H1 (cell line): ENCODE data around the gene ZNF385C.

ENCODE experiments used
- CEBPB ChIP-seq: IDR thresholded peaks from 2 replicates; pipeline ENCODE4 v1.6.1; 2012; ENCODE audit warnings: low read depth, low read length
- CTCF ChIP-seq, 3 experiments: IDR thresholded peaks; 1 replicate in 2 of 3; 2 replicates in 1 of 3; pipeline versions ENCODE4 v1.5.1 to v1.6.1; 2011; ENCODE audit warnings: low read length in 3 of 3, mild to moderate bottlenecking in 3 of 3, inconsistent platforms in 2 of 3, low read depth in 1 of 3, moderate library complexity in 1 of 3; ENCODE audit not compliant: insufficient read depth in 1 of 3; ENCODE audit errors: control extremely low read depth in 1 of 3

GRCh38 chr17:41986634-41987033 is 111.6 kb downstream of the ZNF385C start:
- TF ChIP-seq CEBPB (no peak), CTCF (IDR thresholded peaks at IDR 0.05; ENCODE audit: control extremely low read depth in 1 of 3, insufficient read depth in 1 of 3, low read depth in 1 of 3, low read length in 3 of 3) (no peak)
